ENCODE results near the gene DHX40. TPM values are rescaled to one million over a fixed set of nuclear protein-coding genes. Genes with fewer than 3 reads are reported as not detected.

DHX40 gene
- total and polyA plus RNA-seq, 2 of the 8 experiments (the other 6 are each of a cell fraction or from before 2014, with no cell fraction given), result 13.5 to 28.3 TPM

GRCh38 chr17:59619298-59620063 is 54.1 kb downstream of the DHX40 start, which contains the start of gene CLTC (continued):
- TF ChIP-seq TAF7 (optimal IDR thresholded peaks at IDR 0.05; ENCODE audit: borderline replicate concordance, low read depth, low read length), result peak; percentile 75
- peak; percentile 90 for TF ChIP-seq SP1 (IDR thresholded peaks at IDR 0.05; ENCODE audit: low read depth, low read length)
- no peak for TF ChIP-seq RFX5 (IDR thresholded peaks at IDR 0.05; ENCODE audit: borderline replicate concordance, low read depth, low read length)
- peak; percentile 86 for TF ChIP-seq TEAD4 (IDR thresholded peaks at IDR 0.05; ENCODE audit: low read depth, low read length)
- peak; percentile 64 for TF ChIP-seq JUND (IDR thresholded peaks at IDR 0.05; ENCODE audit: low read length)
- TF ChIP-seq POLR2A (IDR thresholded peaks at IDR 0.05; ENCODE audit: control extremely low read depth in 1 of 2, low read depth in 2 of 2, low read length in 2 of 2), result peak; percentile 93 to 100
- TF ChIP-seq ASH2L (IDR thresholded peaks at IDR 0.05; ENCODE audit: low read length), result peak; percentile 96
- TF ChIP-seq KDM5A (IDR thresholded peaks at IDR 0.05; ENCODE audit: low read length), result 0 out of 2 replicates have a peak, but pooled peaks have one; percentile 39
- TF ChIP-seq CBX5 (IDR thresholded peaks at IDR 0.05; ENCODE audit: low read depth, low read length), result no peak
- no peak for TF ChIP-seq POU5F1 (IDR thresholded peaks at IDR 0.05; ENCODE audit: low read depth, low read length)
- TF ChIP-seq SRF (IDR thresholded peaks at IDR 0.05; ENCODE audit: low read depth, low read length), result no peak
- 0 out of 2 replicates have a peak, but pooled peaks have one; percentile 11 for TF ChIP-seq TCF12 (IDR thresholded peaks at IDR 0.05; ENCODE audit: low read depth, low read length)
- TF ChIP-seq BCL11A (IDR thresholded peaks at IDR 0.05; ENCODE audit: low read depth in 2 of 2, low read length in 2 of 2), result no peak
- peak; percentile 95 for TF ChIP-seq YY1 (IDR thresholded peaks at IDR 0.05; ENCODE audit: low read depth, low read length)
- TF ChIP-seq CREB1 (IDR thresholded peaks at IDR 0.05), result peak; percentile 91
- no peak for TF ChIP-seq JUN (IDR thresholded peaks at IDR 0.05; ENCODE audit: low read depth, low read length)
- TF ChIP-seq POLR2AphosphoS5 (IDR thresholded peaks at IDR 0.05; ENCODE audit: low read depth, low read length), result peak; percentile 97
- TF ChIP-seq RNF2 (IDR thresholded peaks at IDR 0.05; ENCODE audit: borderline replicate concordance, low read depth, low read length, missing control alignments, poor library complexity, severe bottlenecking), result no peak
- no peak for TF ChIP-seq RAD21 (IDR thresholded peaks at IDR 0.05 in 1 of 2, conservative IDR thresholded peaks at IDR 0.05 in 1 of 2; ENCODE audit: low read depth in 2 of 2, low read length in 2 of 2)
- peak; percentile 84 for TF ChIP-seq GABPA (IDR thresholded peaks at IDR 0.05; ENCODE audit: borderline replicate concordance, insufficient read depth, low read length)
- no peak for TF ChIP-seq SIX5 (IDR thresholded peaks at IDR 0.05; ENCODE audit: low read depth, low read length)
- TF ChIP-seq RBBP5 (IDR thresholded peaks at IDR 0.05; ENCODE audit: borderline replicate concordance, low read depth, low read length), result peak; percentile 82
- no peak for TF ChIP-seq ZNF274 (IDR thresholded peaks at IDR 0.05; ENCODE audit: borderline replicate concordance, extremely low read depth, low read length)
- TF ChIP-seq GTF2F1 (IDR thresholded peaks at IDR 0.05; ENCODE audit: borderline replicate concordance, low read depth, low read length), result peak; percentile 42; the same call in 1 of the 2 replicates
- peak; percentile 86 for TF ChIP-seq BACH1 (IDR thresholded peaks at IDR 0.05; ENCODE audit: low read length)
- peak; percentile 95 for TF ChIP-seq PHF8 (conservative IDR thresholded peaks at IDR 0.05; ENCODE audit: low read depth, low read length)
